Measurements from ENCODE around the gene PRODH. TPM values are rescaled to one million over a fixed set of nuclear protein-coding genes. Genes with fewer than 3 reads are reported as not detected.

Gene PRODH
- total and polyA plus RNA-seq, 2 donors (not counting 3 experiments of a cell fraction or from before 2014, with no cell fraction given) = not detected

DNA sequence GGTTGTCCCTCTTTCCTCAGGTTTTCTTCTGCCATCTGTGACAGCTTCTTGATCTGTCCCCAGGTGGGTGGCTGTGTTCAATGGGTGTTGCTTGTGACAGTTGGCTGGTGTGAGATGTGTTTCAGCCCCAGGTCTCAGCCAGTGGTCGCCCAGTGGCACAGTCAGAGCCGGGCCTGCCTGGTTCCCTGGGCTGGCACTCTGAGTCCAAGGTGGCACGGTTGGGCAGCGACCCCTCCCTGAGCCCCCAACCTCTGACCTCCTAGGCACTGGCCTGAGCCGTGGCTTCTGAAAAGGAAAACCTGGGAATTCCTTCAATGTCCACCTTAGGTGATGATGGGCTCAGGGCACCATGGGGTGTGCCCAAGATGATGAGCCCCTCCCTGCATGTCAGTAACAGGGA lies 14.0 kb upstream of the PRODH start:
- H3K27ac ChIP-seq (ENCODE audit: insufficient read depth, low read depth, low read length) = no peak overlapping the region
- ChIA-PET POLR2A (no interaction called here), CTCF (no interaction called here)
- no peaks in the 10 kb centered on the region for H3K9me3 ChIP-seq (replicated peaks; ENCODE audit: control insufficient read depth, insufficient read depth, low read length)
- no peak overlapping the region for H2AFZ ChIP-seq (ENCODE audit: low read depth, low read length)
- dilution Hi-C loops (cut with MboI; ENCODE audit: extremely low pct_ligation_motif_present, low sequenced_read_pairs) = no loop called here
- no peaks in the 10 kb centered on the region for H3K36me3 ChIP-seq (ENCODE audit: control insufficient read depth in 2 of 2, extremely low read depth in 1 of 2, insufficient read depth in 2 of 2, low read length in 2 of 2)
- intact Hi-C loops (cut with micrococcal nuclease) = no loop called here
- H4K20me1 ChIP-seq (replicated peaks; ENCODE audit: control insufficient read depth, extremely low read depth, insufficient read depth, low read length) = no peaks in the 10 kb centered on the region
- no peak for TF ChIP-seq GATA2 (IDR thresholded peaks at IDR 0.05; ENCODE audit: insufficient read depth, insufficient read length, low read depth, low read length)
- TF ChIP-seq MYC (IDR thresholded peaks at IDR 0.05; ENCODE audit: low read depth, low read length) = no peak
- no peak for TF ChIP-seq POLR2A (IDR thresholded peaks at IDR 0.05; ENCODE audit: low read depth, low read length)
- TF ChIP-seq, protein P1, sequence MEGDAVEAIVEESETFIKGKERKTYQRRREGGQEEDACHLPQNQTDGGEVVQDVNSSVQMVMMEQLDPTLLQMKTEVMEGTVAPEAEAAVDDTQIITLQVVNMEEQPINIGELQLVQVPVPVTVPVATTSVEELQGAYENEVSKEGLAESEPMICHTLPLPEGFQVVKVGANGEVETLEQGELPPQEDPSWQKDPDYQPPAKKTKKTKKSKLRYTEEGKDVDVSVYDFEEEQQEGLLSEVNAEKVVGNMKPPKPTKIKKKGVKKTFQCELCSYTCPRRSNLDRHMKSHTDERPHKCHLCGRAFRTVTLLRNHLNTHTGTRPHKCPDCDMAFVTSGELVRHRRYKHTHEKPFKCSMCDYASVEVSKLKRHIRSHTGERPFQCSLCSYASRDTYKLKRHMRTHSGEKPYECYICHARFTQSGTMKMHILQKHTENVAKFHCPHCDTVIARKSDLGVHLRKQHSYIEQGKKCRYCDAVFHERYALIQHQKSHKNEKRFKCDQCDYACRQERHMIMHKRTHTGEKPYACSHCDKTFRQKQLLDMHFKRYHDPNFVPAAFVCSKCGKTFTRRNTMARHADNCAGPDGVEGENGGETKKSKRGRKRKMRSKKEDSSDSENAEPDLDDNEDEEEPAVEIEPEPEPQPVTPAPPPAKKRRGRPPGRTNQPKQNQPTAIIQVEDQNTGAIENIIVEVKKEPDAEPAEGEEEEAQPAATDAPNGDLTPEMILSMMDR (IDR thresholded peaks at IDR 0.05; ENCODE audit: extremely low read depth in 1 of 2, insufficient read depth in 1 of 2, low read depth in 1 of 2, low read length in 2 of 2) = no peak
- TF ChIP-seq EZH2 (IDR thresholded peaks at IDR 0.05; ENCODE audit: borderline replicate concordance, low read depth, low read length, severe bottlenecking) = no peak
- TF ChIP-seq, protein P2, sequence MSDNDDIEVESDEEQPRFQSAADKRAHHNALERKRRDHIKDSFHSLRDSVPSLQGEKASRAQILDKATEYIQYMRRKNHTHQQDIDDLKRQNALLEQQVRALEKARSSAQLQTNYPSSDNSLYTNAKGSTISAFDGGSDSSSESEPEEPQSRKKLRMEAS (IDR thresholded peaks at IDR 0.05; ENCODE audit: insufficient read depth, insufficient read length) = no peak
- no peak for TF ChIP-seq JUN (IDR thresholded peaks at IDR 0.05; ENCODE audit: borderline replicate concordance, insufficient read depth, insufficient read length, low read depth)
- no peak for TF ChIP-seq FOS (IDR thresholded peaks at IDR 0.05; ENCODE audit: borderline replicate concordance, insufficient read depth, low read length)
- no peak for TF ChIP-seq POLR2AphosphoS5 (IDR thresholded peaks at IDR 0.05; ENCODE audit: insufficient read depth, low read depth, low read length)
- no peak overlapping the region for H3K9ac ChIP-seq (replicated peaks; ENCODE audit: extremely low read depth, insufficient read depth, low read length)
- DNase-seq (ENCODE audit: low read depth, low spot score) (no peak), FAIRE-seq (no peak)
- no peaks in the 10 kb centered on the region for H3K79me2 ChIP-seq (ENCODE audit: control insufficient read depth, insufficient read depth, low read length)
- no peak overlapping the region for H3K4me3 ChIP-seq (replicated peaks in 1 of 3; ENCODE audit: insufficient read depth in 1 of 3, low read depth in 1 of 3, low read length in 3 of 3)
- H3K4me1 ChIP-seq (ENCODE audit: control insufficient read depth, extremely low read depth, insufficient read depth, low read length) = no peaks in the 10 kb centered on the region
- no peak overlapping the region for H3K4me2 ChIP-seq (ENCODE audit: insufficient read depth, low read length)
- H3K27me3 ChIP-seq (ENCODE audit: control insufficient read depth in 2 of 2, insufficient read depth in 2 of 2, low read length in 2 of 2) = peaks cover 0 to 5% of the 10 kb centered on the region in 2 experiments
- no peaks in the 10 kb centered on the region for H3K9me1 ChIP-seq (replicated peaks; ENCODE audit: control insufficient read depth, extremely low read depth, insufficient read depth, low read length)
- BruUV-seq (replicated peaks) = no TSS peak

All from endothelial cell of umbilical vein (primary cell).